WERI-Rb-1 (cell line): ENCODE data around the gene BRD1.

ENCODE experiments used
- DNase-seq: peaks from one replicate; pipeline ENCODE4 v3.0.0-alpha.2; 2020
- H3K27ac ChIP-seq: fragments of 250-450 bp; sonication (Bioruptor Pico); 2 replicates; pipeline ENCODE4 v1.5.1; 2020; ENCODE audit warnings: mild to moderate bottlenecking, moderate library complexity
- H3K27me3 ChIP-seq: fragments of 250-450 bp; sonication (Bioruptor Pico); 2 replicates; pipeline ENCODE4 v1.5.1; 2021; ENCODE audit warnings: mild to moderate bottlenecking, low read depth, moderate library complexity; ENCODE audit not compliant: insufficient read depth, severe bottlenecking
- H3K36me3 ChIP-seq: fragments of 250-450 bp; sonication (Bioruptor Pico); 2 replicates; pipeline ENCODE4 v1.5.1; 2020; ENCODE audit warnings: mild to moderate bottlenecking, moderate library complexity
- H3K4me3 ChIP-seq: 2 replicates; pipeline ENCODE4 v1.5.1; 2011; ENCODE audit warnings: low read depth, mild to moderate bottlenecking, control low read depth, low read length
- H3K9me3 ChIP-seq: fragments of 250-450 bp; sonication (Bioruptor Pico); 2 replicates; pipeline ENCODE4 v1.5.1; 2021; ENCODE audit warnings: mild to moderate bottlenecking, moderate library complexity; ENCODE audit not compliant: severe bottlenecking
- TF ChIP-seq, protein P1 (sequence below): IDR thresholded peaks from 2 replicates; pipeline ENCODE4 v1.5.1; 2011; ENCODE audit warnings: low read depth, mild to moderate bottlenecking, control low read depth, inconsistent platforms, low read length

Gene BRD1

DNA sequence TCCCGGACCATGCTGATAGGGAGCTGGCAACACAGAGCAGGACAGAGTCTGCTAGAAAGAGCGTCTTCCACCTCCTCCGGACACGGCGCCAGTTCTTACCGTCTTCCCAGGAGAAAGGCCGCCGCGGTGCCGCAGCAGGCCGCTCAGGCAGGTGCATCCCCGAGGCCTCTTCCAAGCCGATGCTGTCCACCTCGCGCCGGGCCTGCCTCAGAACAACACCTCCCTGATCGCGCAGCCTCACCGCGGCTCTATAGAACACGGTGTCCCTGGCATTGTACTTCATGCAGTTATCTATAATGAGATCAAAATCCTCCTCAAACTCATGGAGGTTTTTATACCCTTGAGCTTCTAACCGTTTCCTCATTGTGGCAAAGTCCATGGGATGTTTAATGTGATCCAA, 30.0 kb downstream of the BRD1 start:
- no peak for DNase-seq
- peaks cover 85% of the 10 kb centered on the region for H3K36me3 ChIP-seq
- H3K9me3 ChIP-seq, result no peaks in the 10 kb centered on the region
- H3K27ac ChIP-seq, result no peak overlapping the region
- no peaks in the 10 kb centered on the region for H3K27me3 ChIP-seq
- H3K4me3 ChIP-seq, result no peak overlapping the region
- TF ChIP-seq, protein P1, sequence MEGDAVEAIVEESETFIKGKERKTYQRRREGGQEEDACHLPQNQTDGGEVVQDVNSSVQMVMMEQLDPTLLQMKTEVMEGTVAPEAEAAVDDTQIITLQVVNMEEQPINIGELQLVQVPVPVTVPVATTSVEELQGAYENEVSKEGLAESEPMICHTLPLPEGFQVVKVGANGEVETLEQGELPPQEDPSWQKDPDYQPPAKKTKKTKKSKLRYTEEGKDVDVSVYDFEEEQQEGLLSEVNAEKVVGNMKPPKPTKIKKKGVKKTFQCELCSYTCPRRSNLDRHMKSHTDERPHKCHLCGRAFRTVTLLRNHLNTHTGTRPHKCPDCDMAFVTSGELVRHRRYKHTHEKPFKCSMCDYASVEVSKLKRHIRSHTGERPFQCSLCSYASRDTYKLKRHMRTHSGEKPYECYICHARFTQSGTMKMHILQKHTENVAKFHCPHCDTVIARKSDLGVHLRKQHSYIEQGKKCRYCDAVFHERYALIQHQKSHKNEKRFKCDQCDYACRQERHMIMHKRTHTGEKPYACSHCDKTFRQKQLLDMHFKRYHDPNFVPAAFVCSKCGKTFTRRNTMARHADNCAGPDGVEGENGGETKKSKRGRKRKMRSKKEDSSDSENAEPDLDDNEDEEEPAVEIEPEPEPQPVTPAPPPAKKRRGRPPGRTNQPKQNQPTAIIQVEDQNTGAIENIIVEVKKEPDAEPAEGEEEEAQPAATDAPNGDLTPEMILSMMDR, result no peak

- Histone ChIP-seq H3K9me3 (no peaks in the 10 kb centered on the region), H3K36me3 (peaks cover 93% of the 10 kb centered on the region), H3K4me3 (no peak overlapping the region), H3K27me3 (no peaks in the 10 kb centered on the region), H3K27ac (no peak overlapping the region)
- TF ChIP-seq, protein P1, result no peak
- no peak for DNase-seq
These were observed 30.9 kb downstream of the BRD1 start for GRCh38 chr22:49796596-49797270.

DNA sequence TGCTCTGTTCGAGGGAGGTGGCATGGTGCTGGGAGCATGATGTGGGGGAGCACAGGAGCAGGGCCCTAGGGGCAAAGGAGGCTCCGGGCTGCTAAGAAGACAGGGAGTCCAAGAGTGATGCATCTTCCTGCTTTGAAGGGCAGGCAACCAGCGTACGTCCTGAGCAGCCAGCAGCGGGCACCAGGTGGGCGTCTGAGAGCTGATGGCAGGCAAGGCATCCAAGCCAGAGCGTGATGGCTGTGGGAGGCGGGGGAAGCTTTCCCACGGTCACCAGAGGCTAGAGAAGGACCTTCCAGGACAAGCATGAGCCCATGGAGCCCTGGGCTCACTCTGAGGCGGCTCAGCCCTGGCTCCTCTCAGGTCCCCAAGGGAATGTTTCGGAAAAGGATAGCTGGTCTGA, 32.2 kb downstream of the BRD1 start:
- Histone ChIP-seq H3K4me3 (no peak overlapping the region), H3K36me3 (peaks cover 93% of the 10 kb centered on the region), H3K27ac (no peak overlapping the region), H3K27me3 (no peaks in the 10 kb centered on the region), H3K9me3 (no peaks in the 10 kb centered on the region)
- TF ChIP-seq, protein P1, result no peak
- no peak for DNase-seq

DNA sequence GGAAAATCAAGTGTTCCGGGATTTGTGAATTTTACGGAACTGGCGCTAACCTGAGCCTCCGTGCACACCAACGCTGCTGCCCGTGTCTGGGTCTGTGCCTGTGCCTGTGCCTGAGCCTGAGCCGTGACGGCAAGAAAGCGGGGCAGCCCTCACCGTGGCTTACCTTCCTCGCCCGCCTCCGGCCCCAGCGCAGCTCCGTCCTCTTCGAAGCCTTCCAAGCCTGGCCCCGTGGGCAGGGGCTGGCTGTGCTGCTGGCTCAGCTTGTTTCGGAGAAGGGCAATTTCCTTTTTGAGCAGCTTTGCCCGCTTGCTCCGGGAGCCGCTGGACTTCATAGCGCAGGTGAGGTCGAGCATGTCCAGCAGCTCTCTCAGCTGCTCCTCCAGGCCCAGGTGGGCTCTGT, 33.8 kb downstream of the BRD1 start:
- no peaks in the 10 kb centered on the region for H3K27me3 ChIP-seq
- no peaks in the 10 kb centered on the region for H3K9me3 ChIP-seq
- peaks cover 95% of the 10 kb centered on the region for H3K36me3 ChIP-seq
- DNase-seq, result no peak
- no peak overlapping the region for H3K27ac ChIP-seq
- no peak overlapping the region for H3K4me3 ChIP-seq
- TF ChIP-seq, protein P1, result no peak

DNA sequence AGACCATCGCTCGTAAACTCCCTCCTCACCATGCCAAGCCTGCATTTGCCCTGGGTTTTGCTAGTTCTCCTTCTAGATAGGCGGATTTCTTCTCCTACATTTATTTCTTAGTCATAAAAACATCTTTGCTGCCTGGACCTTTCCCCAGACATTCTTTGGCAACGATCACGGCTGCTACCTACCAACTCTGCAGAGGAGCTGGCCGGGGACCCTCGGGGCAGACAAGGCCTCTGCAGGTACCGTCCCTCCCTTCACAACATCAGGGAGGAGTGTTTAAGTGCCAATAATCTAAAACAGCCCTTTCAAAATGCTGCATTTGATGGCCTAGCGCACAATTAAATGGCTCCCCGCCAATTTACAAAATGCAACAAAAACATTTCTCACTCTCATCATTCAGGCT, 34.4 kb downstream of the BRD1 start:
- Histone ChIP-seq H3K9me3 (no peaks in the 10 kb centered on the region), H3K4me3 (no peak overlapping the region), H3K27me3 (no peaks in the 10 kb centered on the region), H3K27ac (no peak overlapping the region), H3K36me3 (peaks cover 95% of the 10 kb centered on the region)
- DNase-seq, result no peak
- TF ChIP-seq, protein P1, result no peak

DNA sequence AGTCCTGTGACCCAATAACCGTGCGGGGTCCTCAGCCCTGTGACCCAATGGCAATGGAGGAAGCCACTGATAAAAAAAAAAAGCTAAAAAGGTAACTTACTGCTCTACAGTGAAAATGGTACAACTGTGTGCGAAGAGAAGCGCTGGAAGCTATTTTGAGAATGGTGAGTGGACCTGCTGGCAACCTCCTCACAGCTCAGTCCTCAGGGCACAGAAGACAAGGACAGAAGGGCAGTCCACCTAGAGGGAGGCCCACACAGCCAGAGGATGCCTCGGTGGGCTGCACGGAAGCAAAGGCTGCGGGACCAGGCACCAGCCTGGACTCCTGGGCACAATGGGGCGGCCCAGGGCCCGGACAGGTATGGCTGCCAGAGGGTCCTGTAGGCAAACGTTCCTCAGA, 35.6 kb downstream of the BRD1 start:
- no peaks in the 10 kb centered on the region for H3K9me3 ChIP-seq
- H3K4me3 ChIP-seq, result no peak overlapping the region
- no peaks in the 10 kb centered on the region for H3K27me3 ChIP-seq
- TF ChIP-seq, protein P1, result no peak
- H3K36me3 ChIP-seq, result peaks cover 95% of the 10 kb centered on the region
- H3K27ac ChIP-seq, result no peak overlapping the region
- no peak for DNase-seq
